HG03025 (cell line): ENCODE data around the gene MYL3.
"Not testable (repeated sequence)": the region's sequence is repeated elsewhere in the genome, so short reads cannot be mapped to it uniquely, and the experiment has no call there.

ENCODE experiments used
- ATAC-seq: cut with Tn5 transposase; IDR thresholded peaks from one replicate; pipeline ENCODE4 v1.9.1; 2021; ENCODE audit warnings: mild to moderate bottlenecking, moderate library complexity; ENCODE audit not compliant: unreplicated experiment, low FRiP score

The MYL3 gene

DNA sequence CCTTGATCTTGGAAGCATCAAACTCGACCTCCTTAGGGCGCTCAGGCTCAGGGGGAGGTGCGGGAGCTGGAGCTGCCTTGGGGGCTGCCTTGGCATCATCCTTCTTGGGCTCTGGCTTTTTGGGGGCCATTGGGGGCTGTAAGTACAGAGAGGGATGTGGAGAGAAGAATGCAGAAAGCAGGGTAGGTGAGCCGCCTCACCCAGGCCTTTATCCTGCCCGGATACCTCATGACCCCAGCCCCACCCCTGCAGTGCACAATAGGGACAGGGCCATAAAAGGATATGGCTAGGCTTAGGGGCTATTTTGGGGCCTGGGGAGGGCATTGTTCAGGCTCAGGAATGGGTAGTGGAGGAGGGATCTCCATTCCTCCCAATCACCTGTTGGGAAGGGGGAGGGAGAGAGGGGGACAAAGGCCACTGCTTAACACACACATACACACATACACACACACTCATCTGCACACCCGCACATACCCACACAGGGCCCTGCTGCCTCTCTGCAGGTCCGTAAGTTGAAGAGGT lies at the start of gene MYL3:
Gene MYL3, minus strand, starts transcription at position 184 of the 522 bp plus-strand sequence. Its CDS starts 54 bp downstream, at position 130.
- ATAC-seq, result no peak

DNA sequence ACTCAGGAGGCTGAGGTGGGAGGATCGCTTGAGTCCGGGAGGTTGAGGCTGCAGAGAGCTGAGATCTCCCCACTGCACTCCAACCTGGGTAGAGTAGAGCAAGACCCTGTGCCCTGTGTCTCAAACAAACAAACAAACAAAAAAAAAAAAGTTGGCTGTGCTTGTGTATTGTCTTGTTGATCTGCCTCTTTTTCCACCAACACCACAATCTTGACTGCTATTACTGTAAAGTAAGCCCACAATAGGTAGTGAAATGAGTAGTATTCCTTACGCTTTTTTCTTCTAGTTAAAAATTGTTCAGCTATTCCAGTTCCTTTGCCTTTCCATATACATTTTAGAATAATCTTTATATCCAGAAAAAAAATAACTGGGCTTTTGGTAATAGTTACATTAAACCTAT lies 49.7 kb upstream of the MYL3 start:
- no peak for ATAC-seq

DNA sequence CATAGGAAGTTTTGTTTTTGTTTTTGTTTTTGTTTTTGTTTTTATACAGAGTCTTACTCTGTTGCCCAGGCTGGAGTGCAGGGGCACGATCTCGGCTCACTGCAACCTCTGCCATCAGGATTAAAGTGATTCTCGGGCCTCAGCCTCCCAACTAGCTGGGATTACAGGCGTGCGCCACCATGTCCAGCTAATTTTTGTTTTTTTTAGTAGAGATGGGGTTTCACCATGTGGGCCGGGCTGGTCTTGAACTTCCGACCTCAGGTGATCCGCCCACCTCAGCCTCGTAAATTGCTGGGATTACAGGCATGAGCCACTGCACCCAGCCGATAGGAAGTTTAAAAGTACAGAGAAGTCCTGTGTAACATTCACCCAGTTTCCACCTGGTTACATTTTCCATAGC lies 47.7 kb upstream of the MYL3 start:
- not testable (repeated sequence) for ATAC-seq

DNA sequence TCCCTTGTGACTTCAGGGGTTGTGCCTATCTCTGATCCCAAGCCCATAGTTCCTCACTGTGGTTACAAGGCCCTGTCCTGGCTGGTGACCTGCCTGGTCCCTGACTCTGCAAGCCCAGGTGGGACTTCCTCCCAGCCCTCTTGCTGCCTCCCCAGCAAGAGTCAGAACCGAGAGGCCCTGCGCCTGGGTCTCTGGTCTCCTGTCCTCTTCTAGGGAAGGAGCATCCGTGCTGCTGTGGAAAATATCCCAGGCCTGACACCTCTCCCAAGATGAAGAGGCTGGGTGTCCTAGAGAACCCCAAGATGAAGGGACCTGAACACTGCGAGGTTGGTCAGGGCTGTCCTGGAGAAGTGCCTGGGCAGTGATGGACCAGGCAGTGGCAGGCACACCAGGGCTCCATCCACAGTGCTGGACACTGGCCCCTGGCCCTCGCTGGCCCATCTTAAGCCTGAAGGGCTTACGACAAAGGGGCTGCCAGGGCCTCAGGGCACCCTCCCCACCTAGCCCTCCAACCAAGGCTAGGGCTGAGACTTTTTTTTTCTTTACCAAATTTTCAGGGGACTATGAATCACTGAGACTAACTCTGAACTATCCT lies 47.0 kb upstream of the MYL3 start:
- ATAC-seq, result no peak

DNA sequence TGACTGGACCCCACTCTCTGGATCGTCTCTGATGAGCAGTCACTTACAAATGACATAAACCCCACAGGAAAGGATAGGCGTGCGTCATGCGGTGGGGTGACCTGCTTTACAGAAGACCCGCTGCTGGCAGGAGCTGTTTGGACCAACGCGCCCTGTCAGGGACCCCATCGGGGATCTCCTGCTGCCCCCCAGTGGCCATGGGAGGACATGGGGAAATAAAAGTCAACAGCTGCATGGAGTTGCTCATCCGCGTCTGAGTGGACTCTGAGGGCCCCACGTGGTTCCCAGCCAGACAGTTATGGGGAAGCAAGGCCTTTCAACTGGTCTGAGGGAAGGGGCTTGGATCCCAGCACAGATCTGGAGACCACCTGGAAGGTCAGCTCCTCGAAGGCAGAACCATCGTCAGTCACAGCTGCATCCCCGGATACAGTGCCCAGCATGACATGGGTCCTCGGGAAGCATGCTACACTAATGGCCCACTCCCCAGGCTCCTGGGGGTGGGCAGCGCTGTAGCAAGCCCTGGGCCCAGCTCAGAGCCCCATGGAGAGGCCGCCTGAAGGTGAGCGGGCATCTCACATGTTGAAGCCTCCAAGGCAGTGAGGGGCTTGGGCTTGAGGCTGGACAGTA lies 46.4 kb upstream of the MYL3 start:
- ATAC-seq, result no peak

DNA sequence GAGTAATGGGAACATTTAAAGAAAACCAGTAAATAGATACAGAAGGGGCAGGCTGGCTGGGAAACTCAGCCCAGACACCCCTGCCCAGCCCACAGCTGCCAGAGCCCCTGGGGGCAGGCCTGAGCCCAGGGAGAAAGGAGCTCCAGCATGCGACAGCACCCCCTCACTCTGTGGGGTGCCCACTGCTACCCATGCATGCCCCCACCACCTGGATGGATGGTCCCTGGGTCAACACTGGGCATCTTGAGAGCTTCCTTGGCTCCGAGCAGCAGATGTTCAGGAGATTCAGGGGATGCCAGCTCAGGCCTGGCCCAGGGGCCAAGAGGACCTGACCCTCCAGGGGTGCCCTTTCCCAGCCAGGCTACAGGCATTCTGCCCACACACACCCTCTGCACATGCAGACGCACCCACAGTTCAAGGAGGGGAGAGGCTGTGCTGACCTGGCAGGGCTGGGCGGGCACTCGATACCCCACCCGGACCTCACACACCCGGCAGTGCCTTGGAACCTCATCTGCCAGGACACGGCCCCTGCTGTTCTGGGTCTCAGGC lies 45.8 kb upstream of the MYL3 start:
- no peak for ATAC-seq

DNA sequence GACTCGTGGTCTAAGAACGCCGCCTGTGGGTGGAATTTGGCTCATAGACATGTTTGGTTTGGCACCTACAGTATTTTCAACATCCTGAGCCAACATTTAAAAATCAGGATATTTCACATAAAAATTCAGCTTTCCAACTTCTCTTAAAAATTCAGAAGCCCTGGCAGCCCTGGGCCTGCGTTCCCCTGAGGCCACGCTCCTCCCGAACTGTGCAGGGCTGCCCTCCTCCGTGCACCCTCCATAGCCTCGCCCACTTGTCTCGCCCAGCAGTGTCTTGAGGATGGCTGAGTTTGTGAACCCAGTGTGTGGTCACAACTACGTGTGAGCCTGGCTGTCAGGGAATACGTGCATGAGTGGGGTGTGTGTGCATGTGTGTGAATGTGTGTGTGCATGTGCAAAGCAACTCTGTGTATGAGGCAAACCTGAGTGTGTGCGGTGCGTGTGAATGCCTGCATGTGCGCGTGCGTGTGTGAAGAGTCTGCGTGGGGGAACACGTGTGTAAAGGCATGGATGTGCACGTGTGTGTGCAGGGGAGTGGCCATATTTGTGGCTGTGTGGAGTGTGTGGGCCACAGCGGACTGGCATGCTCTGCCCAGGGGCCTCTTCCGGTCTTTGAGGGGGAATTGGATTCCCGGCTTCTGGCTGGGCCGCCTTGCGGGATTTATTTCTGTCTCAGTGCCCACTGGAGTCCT lies 45.2 kb upstream of the MYL3 start:
- ATAC-seq, result no peak

DNA sequence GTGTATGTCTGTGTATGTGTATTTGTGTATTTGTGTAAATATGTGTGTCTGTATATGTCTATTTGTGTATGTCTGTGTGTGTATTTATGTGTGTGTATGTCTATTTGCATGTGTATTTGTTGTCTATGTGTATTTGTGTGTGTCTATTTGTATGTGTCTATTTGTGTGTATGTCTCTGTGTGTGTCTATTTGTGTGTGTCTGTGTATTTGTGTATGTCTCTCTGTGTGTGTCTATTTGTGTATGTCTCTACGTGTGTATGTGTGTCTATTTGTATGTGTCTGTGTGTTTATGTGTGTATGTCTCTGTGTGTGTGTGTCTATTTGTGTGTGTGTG lies 44.7 kb upstream of the MYL3 start:
- ATAC-seq, result no peak

DNA sequence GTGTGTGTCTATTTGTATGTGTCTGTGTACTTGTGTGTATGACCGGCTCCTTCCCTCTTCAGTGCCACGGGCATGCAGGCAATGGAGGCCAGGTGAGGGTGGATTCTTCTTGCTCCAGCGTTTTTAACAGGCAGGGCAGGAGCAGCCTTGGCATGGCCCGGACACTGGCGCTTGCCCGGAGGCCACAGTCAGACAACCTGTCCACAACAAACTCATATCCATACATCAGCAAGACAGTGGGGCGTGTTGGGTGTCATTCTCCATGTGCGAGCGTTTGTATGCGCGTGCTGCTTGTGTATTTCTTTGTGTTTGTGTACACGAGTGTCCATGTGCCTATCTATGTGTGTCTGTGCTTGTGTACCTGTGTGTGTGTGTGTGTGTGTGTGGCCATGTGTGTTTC lies 44.0 kb upstream of the MYL3 start:
- ATAC-seq, result no peak

DNA sequence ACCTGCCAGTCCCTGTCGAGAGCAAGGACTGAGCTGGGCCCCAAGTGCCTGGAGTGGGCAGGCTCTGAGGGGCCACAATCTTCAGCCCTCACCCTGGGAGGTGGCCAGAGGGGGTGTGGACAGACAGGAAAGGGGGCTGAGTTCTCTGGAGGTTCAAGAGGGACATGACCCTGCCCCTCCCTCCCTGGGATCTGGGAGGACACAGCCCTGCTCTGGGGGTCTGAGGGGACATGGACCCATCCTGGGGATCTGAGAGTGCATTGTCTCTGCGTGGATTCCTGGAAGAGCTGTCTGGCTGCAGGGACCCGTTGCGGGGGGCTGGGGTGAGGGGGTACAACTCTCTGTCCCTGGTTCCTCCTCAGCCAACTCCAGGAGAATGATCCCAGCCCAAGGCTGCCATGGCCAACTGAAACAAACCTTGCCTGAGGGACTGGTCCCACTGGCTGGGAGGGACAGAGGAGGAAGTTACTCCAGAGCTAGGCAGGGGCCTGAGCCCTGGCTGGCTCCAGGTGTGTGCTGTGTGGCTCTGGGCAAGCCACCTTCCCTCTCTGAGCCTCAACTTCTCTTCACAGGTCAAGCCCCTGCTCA lies 43.3 kb upstream of the MYL3 start:
- no peak for ATAC-seq

DNA sequence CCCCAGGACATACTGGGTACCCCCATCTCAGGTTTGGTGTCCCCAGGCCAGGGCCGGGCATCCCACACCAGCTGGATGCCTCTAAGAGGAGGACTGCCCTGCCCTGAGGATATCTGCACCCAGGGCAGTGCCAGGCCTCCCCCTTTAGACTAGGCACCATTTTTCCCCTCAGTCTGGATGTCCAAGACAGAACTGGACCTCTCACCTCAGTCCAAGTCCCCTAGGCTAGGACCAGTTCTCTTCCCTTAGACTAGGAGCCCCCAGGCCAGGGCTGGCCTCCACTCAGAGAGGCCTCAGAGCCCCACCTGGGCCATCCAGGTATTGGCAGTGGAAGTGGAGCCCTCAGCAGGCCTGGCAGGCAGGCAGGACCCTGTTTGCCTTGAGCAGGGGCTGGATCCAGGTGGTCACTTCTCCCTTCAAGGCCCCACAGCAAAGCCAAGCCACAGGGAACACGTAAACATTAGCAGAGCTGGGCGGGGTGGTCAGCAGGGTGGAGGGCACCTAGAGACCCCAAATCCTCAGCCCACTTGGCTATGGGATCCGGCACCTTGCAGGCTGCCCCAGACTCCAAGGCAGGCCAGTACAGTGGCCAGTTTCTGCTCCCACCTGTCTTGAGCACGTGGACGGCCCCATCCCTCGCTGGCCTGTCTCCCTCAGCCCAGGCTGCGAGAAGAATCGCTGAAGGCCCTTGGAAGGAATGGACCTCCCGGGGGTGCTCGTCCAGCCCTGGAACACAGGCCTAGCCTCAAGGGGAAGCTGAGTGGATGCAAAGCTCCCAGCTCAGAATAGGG lies 42.6 kb upstream of the MYL3 start:
- no peak for ATAC-seq

DNA sequence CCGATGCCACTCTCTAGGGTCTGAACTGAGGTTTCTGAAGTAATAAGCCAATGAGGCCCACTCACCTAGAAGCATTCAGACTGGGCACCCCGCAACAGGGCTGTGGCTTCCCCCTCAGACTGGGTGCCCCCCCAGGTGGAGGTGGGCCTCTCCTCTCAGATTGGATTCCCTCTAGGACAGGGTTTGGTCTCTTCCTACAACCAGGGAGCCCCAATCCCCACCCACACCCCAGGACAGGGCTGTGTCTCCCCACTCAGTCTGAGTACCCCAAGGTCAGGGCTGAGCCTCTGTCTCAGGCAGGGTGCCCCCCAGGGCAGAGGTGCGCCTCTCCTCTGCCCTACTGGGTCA lies 41.9 kb upstream of the MYL3 start:
- ATAC-seq, result no peak

DNA sequence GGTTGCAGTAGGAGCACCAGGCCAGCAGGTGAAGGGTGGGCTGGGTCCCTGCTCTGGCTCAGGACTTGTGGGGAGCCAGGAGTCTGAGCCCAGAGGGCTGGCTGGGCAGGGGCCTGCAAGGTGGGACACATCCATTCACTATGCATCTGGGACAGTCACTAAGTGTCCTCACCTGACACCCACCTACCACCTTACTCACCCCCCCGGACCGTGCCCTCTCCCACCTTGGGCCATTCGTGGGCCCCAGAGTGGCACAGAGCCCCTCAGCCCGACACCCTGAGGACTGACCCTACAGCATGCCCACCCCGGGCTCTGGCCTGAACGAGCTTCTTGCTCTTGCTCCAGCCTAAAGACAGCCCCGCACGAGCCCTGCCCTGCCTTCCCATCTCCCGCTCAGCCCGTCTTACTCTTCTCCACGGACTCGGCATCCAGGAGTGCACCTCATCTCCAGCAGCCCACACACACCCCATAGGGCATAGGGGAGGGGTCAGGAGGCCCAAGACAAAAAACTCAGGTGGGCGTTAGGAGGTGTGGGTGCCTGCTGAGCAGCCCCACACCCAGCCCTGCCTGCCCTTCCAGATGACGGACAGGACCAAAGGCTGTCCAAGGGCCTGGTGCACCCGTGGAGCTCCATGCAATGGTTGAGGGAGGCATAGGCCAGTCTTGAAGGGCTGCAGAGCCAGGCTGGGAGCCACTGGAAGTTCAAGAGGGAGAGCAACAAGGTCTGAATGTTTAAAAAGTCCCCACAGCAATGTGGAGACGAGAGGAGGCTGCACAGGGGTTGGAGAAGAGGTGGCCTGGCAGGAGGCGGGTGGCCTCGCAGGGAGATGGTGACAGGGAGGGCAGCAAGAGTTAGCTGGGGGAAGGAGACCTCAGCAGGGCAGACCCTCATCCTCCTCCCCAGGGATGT lies 41.3 kb upstream of the MYL3 start:
- no peak for ATAC-seq

DNA sequence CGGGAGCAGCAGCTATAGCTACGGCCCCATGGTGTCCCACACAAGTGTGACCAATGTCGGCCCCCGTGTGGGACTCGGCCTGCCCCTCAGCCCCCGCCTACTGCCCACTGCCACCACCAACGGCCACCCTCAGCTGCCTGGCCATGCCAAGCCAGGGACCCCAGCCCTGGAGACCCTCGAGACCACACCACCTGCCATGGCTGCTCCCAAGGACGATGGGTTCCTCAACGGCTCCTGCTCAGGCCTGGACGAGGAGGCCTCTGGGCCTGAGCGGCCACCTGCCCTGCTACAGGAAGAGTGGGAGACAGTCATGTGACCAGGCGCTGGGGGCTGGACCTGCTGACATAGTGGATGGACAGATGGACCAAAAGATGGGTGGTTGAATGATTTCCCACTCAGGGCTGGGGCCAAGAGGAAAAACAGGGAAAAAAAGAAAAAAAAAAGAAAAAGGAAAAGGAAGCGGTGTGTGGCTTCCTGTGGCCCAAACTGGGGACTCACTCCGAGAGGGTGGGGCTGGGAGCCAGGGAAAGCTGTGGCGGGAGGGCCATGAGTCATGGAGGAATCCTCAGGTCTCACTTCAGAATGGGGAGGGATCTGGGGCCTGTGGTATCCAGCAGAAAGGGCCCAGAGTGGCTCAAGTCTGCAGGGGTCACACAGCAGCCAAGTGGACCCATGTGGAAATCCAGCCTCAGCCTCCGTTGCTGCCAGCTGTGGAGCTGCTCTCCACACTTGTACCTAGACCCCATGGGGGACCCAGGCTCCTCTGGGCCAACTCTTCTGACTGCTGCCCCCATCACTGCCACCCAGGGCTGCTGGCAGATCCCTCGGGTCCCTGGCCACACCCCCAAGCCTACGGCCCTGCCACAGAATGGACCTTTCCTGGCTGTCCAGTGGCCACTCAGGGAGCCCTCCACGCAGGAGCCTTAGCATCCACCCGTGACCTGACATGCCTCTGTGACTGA lies 40.4 kb upstream of the MYL3 start:
- ATAC-seq, result no peak

DNA sequence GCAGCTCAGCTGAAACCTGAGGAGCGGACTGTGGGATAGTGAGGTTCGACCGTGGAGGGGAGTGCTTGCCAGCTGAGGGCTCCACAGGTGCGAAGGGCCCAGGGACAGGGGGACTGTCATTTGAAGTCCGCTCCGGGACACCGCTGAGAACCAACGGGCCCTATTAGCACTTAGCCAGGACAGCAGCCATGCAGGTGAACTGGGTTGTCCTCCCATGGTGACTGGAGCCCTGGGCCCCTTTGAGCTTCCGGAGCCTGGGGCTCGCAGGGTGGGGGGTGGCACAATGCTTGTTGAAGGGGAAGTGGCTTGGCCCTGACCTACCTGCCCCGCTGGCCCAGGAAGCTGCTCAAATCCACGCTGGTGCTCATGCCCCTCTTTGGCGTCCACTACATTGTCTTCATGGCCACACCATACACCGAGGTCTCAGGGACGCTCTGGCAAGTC lies 39.0 kb upstream of the MYL3 start:
- ATAC-seq, result no peak

DNA sequence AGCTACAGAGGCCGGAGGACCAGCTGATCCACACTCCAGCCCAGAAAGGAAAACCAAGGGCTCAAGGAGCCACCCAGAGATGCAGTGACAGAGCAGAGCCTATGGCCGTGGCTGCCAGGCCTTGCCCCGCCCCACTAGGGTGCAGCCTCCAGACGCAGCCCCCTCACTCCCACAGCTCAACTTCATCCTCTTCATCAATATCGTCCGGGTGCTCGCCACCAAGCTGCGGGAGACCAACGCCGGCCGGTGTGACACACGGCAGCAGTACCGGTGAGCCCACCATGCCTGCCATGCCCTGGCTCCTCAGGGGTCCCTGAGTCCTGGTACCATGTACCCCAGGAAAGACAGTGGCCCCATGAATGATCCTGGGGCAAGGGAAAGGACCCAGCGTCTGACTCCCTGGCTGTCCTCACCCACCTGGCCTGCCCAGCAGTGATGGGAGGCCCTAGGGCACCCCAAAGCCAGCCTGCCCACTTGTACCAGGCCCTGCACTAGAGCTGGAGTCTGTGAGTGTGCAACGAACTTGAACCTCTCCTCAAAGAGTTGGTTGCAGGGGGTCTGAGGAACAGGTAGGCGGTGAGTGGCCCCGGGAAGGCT lies 38.4 kb upstream of the MYL3 start:
- no peak for ATAC-seq

DNA sequence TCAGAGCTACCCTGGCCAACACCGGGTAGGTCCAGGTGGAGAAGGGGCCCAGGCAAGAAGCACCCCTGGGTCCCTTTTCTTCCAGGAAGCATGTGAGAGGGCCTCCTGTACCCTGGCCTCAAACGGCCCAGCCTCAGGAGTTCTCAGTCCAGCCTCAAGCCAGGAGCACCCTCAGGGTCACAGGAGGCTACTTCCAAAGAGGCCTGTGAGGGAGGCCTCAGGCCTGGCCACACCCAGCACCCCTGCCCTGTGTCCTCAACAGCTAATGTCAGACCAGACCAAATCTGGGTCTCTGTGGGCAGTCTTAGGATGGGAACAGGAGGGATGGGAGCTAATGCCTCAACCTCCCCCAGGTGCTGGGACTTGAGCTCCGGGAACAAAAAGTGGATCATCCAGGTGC lies 37.8 kb upstream of the MYL3 start:
- ATAC-seq, result no peak

DNA sequence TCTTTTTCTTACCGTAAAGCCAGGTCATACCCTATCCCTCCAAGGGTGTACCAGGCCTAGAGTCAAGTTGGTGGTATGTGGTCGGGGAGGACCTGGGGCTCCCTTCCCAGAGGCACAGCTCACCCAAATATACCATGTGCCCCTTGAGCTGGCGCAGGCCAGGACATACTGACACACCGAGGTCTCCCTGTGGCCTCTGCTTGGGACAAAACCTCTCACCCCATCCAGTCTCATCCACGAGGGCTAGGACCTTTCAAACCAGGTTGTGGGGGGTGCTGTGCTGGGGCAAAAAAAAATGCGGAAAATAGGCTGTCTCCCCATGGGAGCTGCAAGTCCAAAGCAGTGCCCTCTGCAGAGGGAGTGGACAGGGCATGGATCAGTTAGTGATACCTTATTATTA lies 37.1 kb upstream of the MYL3 start:
- ATAC-seq, result no peak
